Heart left ventricle (tissue), 13 donors: Measurements from ENCODE around the gene RPS26.

ENCODE experiments used
- POLR2A ChIP-seq, 2 donors: fragments of 450-650 bp; IDR thresholded peaks; one replicate each; pipeline ENCODE4 v1.6.1; 2017; ENCODE audit warnings: antibody characterized with exemption in 2 of 2, mild to moderate bottlenecking in 2 of 2, moderate library complexity in 2 of 2
- TF ChIP-seq, protein P1 (sequence below), 12 donors: fragments of 200-600 bp; sonication (generic) in 4 of 12; IDR thresholded peaks; one replicate each; pipeline versions ENCODE4 v1.5.0 to v1.8.0; 2018 to 2022; ENCODE audit warnings: antibody characterized with exemption in 12 of 12, mild to moderate bottlenecking in 5 of 12
- donor health status: ischemic (EF 13 %, LVEDD 7.1; RV severe dilation, severe dysfunction).
- donor health status: DM: no; HTN: yes; CAD: no.
- donor health status: DM: no; HTN: no; CAD: no.
- donor health status: ischemic (EF 25% LVEDD 6.9; RV normal size, moderate dysfunction).
- donor health status: ischemic (EF 25% LVEDD 5.7; RV mildly dilated, moderate dysfunction).
- donor health status: ischemic (EF 35%, LVEDD 5.7; RV mildly dilated, moderate dysfunction).
- donor health status: nonischemic (EF 11% LVEDD 7.7; RV severe dilation, severe dysfunction).
- donor health status: DM: yes; HTN: yes; CAD: no.
- donor health status: PGD.
- donor health status: ischemic (EF 29% LVEDD 5.4; RV normal size, mild dysfunction).
- donor health status: nonischemic (EF 23%, LVEDD 6.1; RV moderate dilation, normal function).

DNA sequence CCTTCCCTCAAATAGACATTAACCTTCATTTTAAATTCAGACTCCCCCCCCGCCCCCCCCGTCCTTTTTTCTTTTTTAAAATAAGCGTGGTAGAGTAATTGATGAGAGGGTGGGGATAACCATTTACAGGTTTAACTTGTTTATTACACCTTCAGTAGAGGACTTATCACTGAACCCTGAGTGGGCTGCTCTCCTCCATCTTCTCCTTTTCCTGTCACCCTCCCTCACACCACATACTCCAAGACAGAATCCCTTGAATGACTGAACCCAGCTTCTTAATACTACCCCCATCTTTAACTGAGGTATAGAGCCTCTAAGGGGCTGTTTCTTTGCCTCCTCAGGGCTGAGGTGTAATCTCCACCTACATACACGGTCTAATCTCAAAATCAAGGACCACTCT, 24.5 kb upstream of the RPS26 start:
- TF ChIP-seq, protein P1, sequence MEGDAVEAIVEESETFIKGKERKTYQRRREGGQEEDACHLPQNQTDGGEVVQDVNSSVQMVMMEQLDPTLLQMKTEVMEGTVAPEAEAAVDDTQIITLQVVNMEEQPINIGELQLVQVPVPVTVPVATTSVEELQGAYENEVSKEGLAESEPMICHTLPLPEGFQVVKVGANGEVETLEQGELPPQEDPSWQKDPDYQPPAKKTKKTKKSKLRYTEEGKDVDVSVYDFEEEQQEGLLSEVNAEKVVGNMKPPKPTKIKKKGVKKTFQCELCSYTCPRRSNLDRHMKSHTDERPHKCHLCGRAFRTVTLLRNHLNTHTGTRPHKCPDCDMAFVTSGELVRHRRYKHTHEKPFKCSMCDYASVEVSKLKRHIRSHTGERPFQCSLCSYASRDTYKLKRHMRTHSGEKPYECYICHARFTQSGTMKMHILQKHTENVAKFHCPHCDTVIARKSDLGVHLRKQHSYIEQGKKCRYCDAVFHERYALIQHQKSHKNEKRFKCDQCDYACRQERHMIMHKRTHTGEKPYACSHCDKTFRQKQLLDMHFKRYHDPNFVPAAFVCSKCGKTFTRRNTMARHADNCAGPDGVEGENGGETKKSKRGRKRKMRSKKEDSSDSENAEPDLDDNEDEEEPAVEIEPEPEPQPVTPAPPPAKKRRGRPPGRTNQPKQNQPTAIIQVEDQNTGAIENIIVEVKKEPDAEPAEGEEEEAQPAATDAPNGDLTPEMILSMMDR (IDR thresholded peaks at IDR 0.05) = no peak
- TF ChIP-seq POLR2A (IDR thresholded peaks at IDR 0.05) = no peak
